NOMO-1 (cell line): Measurements from ENCODE around the gene BAZ2B.

Experiments
- DNase-seq, 2 experiments: peaks; one replicate each; lab custom pipeline; 2025; ENCODE audit not compliant: unreplicated experiment in 2 of 2; lab: John Stamatoyannopoulos, UW

BAZ2B gene

GRCh38 chr2:159584796-159585195 is 31.6 kb downstream of the BAZ2B start:
- DNase-seq = no peak

- DNase-seq = peak; percentile 50 to 64
Measured at GRCh38 chr2:159573846-159574606, 42.3 kb downstream of the BAZ2B start.

- DNase-seq = no peak
Measured at GRCh38 chr2:159573294-159573693, 43.1 kb downstream of the BAZ2B start.

- DNase-seq = no peak
Measured at GRCh38 chr2:159572459-159572858, 43.9 kb downstream of the BAZ2B start.

GRCh38 chr2:159571540-159572260 is 44.6 kb downstream of the BAZ2B start:
- no peak for DNase-seq

- DNase-seq = no peak
Measured at GRCh38 chr2:159564081-159564480, 52.3 kb downstream of the BAZ2B start.

GRCh38 chr2:159562248-159562647 is 54.1 kb downstream of the BAZ2B start:
- peak; percentile 71 to 83 for DNase-seq

- DNase-seq = peak; percentile 19 to 68
Measured at GRCh38 chr2:159561786-159562185, 54.6 kb downstream of the BAZ2B start.

- DNase-seq = no peak
Measured at GRCh38 chr2:159561242-159561641, 55.1 kb downstream of the BAZ2B start.

- DNase-seq = no peak
Measured at GRCh38 chr2:159559034-159559433, 57.3 kb downstream of the BAZ2B start.

- no peak for DNase-seq
Measured at GRCh38 chr2:159558479-159558878, 57.9 kb downstream of the BAZ2B start.

- DNase-seq = no peak
Measured at GRCh38 chr2:159557437-159558034, 58.8 kb downstream of the BAZ2B start.

- peak in 1 of 2 experiments; percentile 89 for DNase-seq
Measured at GRCh38 chr2:159555651-159556392, 60.5 kb downstream of the BAZ2B start.

GRCh38 chr2:159553727-159554126 is 62.6 kb downstream of the BAZ2B start:
- no peak for DNase-seq

- DNase-seq = no peak
Measured at GRCh38 chr2:159551806-159552205, 64.5 kb downstream of the BAZ2B start.

GRCh38 chr2:159550231-159550630 is 66.1 kb downstream of the BAZ2B start:
- no peak for DNase-seq

GRCh38 chr2:159549234-159549633 is 67.1 kb downstream of the BAZ2B start:
- DNase-seq = peak in 1 of 2 experiments; percentile 34

- no peak for DNase-seq
Measured at GRCh38 chr2:159546716-159547430, 69.5 kb downstream of the BAZ2B start.

- no peak for DNase-seq
Measured at GRCh38 chr2:159546039-159546438, 70.3 kb downstream of the BAZ2B start.

GRCh38 chr2:159545085-159545484 is 71.3 kb downstream of the BAZ2B start:
- no peak for DNase-seq
